Vagina (tissue), 2 donors: ENCODE measurements around the gene ZNF467.

Experiments used
- CTCF ChIP-seq, 3 experiments: fragments of 450-650 bp in 2 of 3; fragments of 200-600 bp in 1 of 3; sonication (generic) in 1 of 3; IDR thresholded peaks; one replicate each; pipeline ENCODE4 v1.5.1; 2017 to 2019; ENCODE audit warnings: antibody characterized with exemption in 3 of 3, mild to moderate bottlenecking in 2 of 3, moderate library complexity in 2 of 3
- POLR2A ChIP-seq, 2 donors: fragments of 450-650 bp; IDR thresholded peaks; one replicate each; pipeline ENCODE4 v1.6.1; 2017; ENCODE audit warnings: antibody characterized with exemption in 2 of 2, mild to moderate bottlenecking in 2 of 2, moderate library complexity in 2 of 2

- TF ChIP-seq CTCF (IDR thresholded peaks at IDR 0.05): no peak
- TF ChIP-seq POLR2A (IDR thresholded peaks at IDR 0.05): no peak
These were observed 43.8 kb downstream of the ZNF467 start for GRCh38 chr7:149729586-149729982.
